ENCODE measurements around the gene ISG20L2.

DNA sequence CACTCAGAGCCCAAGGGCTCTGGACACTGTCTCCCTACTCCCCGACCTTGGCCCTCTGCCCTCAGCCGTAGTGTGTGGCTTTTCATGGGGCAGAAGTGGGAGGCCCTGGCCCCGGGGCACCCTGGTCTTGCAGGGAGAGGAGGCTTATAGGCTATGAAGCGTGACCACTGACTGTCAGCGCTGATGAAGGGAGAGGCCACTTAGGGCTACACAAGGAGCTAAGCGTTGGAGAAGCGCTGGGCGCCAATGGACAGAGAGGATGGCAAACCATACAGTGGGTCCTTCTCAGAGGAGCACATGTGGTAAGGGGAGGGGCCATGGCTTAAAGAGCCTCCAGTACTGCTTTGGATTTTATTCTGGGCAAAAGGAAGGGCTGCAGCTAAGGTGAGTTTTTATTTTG is 31.1 kb downstream of the ISG20L2 start:
- TF ChIP-seq, protein P1, sequence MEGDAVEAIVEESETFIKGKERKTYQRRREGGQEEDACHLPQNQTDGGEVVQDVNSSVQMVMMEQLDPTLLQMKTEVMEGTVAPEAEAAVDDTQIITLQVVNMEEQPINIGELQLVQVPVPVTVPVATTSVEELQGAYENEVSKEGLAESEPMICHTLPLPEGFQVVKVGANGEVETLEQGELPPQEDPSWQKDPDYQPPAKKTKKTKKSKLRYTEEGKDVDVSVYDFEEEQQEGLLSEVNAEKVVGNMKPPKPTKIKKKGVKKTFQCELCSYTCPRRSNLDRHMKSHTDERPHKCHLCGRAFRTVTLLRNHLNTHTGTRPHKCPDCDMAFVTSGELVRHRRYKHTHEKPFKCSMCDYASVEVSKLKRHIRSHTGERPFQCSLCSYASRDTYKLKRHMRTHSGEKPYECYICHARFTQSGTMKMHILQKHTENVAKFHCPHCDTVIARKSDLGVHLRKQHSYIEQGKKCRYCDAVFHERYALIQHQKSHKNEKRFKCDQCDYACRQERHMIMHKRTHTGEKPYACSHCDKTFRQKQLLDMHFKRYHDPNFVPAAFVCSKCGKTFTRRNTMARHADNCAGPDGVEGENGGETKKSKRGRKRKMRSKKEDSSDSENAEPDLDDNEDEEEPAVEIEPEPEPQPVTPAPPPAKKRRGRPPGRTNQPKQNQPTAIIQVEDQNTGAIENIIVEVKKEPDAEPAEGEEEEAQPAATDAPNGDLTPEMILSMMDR (conservative IDR thresholded peaks at IDR 0.05 in 1 of 2, IDR thresholded peaks at IDR 0.05 in 1 of 2; ENCODE audit: extremely low read depth in 1 of 2, insufficient read depth in 1 of 2, low read depth in 1 of 2, low read length in 2 of 2): no peak
- no peak for TF ChIP-seq EZH2 (IDR thresholded peaks at IDR 0.05; ENCODE audit: borderline replicate concordance, low read length)
